Hepatocyte (in vitro differentiated cells): ENCODE measurements around the gene MEOX1. TPM values are rescaled to one million over a fixed set of nuclear protein-coding genes. Genes with fewer than 3 reads are reported as not detected.

Source experiments
- DNase-seq: peaks from one replicate; pipeline ENCODE4 v3.0.0-alpha.2; 2016; ENCODE audit warnings: low spot score
- H2AFZ ChIP-seq: fragments of 200-600 bp; sonication (generic); 2 replicates; pipeline ENCODE4 v1.6.0; 2016; ENCODE audit warnings: antibody characterized with exemption, mild to moderate bottlenecking
- H3K27ac ChIP-seq: fragments of 200-600 bp; sonication (generic); 2 replicates; pipeline ENCODE4 v1.5.1; 2016; ENCODE audit warnings: mild to moderate bottlenecking
- H3K27me3 ChIP-seq: fragments of 200-600 bp; sonication (generic); 2 replicates; pipeline ENCODE4 v1.6.1; 2016
- H3K36me3 ChIP-seq: fragments of 200-600 bp; sonication (generic); replicated peaks from 2 replicates; pipeline ENCODE4 v1.5.1; 2016; ENCODE audit warnings: low read depth; ENCODE audit not compliant: insufficient read depth
- H3K4me1 ChIP-seq: fragments of 200-600 bp; sonication (generic); 2 replicates; pipeline ENCODE4 v1.5.1; 2016; ENCODE audit warnings: mild to moderate bottlenecking, moderate library complexity; ENCODE audit not compliant: insufficient read depth
- H3K4me2 ChIP-seq: fragments of 200-600 bp; sonication (generic); 2 replicates; pipeline ENCODE4 v1.6.0; 2016
- H3K4me3 ChIP-seq: fragments of 200-600 bp; sonication (generic); 2 replicates; pipeline ENCODE4 v1.5.1; 2016; ENCODE audit warnings: mild to moderate bottlenecking
- H3K79me2 ChIP-seq: fragments of 200-600 bp; sonication (generic); 2 replicates; pipeline ENCODE4 v1.6.0; 2017; ENCODE audit warnings: mild to moderate bottlenecking
- H3K9me2 ChIP-seq: fragments of 200-600 bp; sonication (generic); replicated peaks from 2 replicates; pipeline ENCODE4 v1.6.0; 2017; ENCODE audit warnings: mild to moderate bottlenecking; ENCODE audit not compliant: insufficient read depth
- H3K9me3 ChIP-seq: fragments of 200-600 bp; sonication (generic); 2 replicates; pipeline ENCODE4 v1.5.1; 2016; ENCODE audit warnings: low read depth, mild to moderate bottlenecking
- H4K20me1 ChIP-seq: fragments of 200-600 bp; sonication (generic); 2 replicates; pipeline ENCODE4 v1.6.0; 2016; ENCODE audit warnings: mild to moderate bottlenecking; ENCODE audit not compliant: insufficient read depth, poor library complexity, severe bottlenecking
- EZH2 ChIP-seq: fragments of 200-600 bp; sonication (generic); IDR thresholded peaks from 2 replicates; pipeline ENCODE4 v1.6.1; 2016; ENCODE audit warnings: antibody characterized with exemption, mild to moderate bottlenecking, borderline replicate concordance
- EZH2phosphoT487 ChIP-seq: fragments of 200-600 bp; sonication (generic); IDR thresholded peaks from one replicate; pipeline ENCODE4 v1.6.1; 2018; ENCODE audit warnings: antibody characterized with exemption, mild to moderate bottlenecking, low read depth, moderate library complexity; ENCODE audit not compliant: unreplicated experiment, severe bottlenecking
- WGBS: methylation state at CpG from one replicate; pipeline ENCODE4 v1.1.6; 2016; ENCODE audit warnings: low lambda C conversion rate; ENCODE audit errors: missing lambda C conversion rate; 5-methylcytosine and 5-hydroxymethylcytosine counted together
- polyA plus RNA-seq: library from polyadenylated mRNA; unstranded; fragments of >200 nt; fragmentation: Nextera tagmentation; extraction: Ambion mirVana; gene quantifications from 2 replicates; pipeline ENCODE4 v1.2.1, GENCODE V29; 2016
- total RNA-seq: library from RNA; depleted of rRNA; stranded (reverse); fragments of >200 nt; gene quantifications from 2 replicates; pipeline ENCODE4 v1.2.3, GENCODE V29; 2014
- TF ChIP-seq, protein P1 (sequence below): fragments of 200-600 bp; sonication (generic); IDR thresholded peaks from 2 replicates; pipeline ENCODE4 v1.5.1; 2016; ENCODE audit warnings: antibody characterized with exemption, mild to moderate bottlenecking; ENCODE audit not compliant: poor library complexity

The MEOX1 gene
- total and polyA plus RNA-seq, 2 experiments from 2014 or later, result 0.33 to 0.90 TPM

DNA sequence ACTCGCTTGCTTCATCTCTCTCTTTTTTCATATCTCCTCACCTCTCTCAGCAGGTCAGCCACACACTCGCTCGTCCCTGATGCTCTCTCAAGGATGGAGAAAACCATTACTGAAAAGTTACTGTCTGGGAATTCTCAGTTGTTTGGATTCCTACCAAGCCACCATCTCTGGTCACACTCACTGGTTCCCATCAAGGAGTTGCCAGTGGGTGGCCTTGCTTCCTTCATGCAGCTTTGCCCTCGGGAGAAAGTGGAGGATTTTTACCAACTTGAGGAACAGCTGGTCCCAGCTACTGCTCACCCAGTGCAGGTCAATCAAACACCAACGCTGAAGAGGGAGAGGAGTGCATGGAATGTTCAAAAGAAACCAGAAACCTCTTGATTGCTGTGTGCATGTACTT lies 25.3 kb downstream of the MEOX1 start:
- 71% methylated on average over 5 of the region's 5 CpGs for WGBS
- Histone ChIP-seq H3K4me3 (no peak overlapping the region), H4K20me1 (no peaks in the 10 kb centered on the region), H3K4me2 (no peak overlapping the region), H3K36me3 (no peaks in the 10 kb centered on the region), H3K79me2 (no peaks in the 10 kb centered on the region), H3K27ac (no peak overlapping the region), H3K9me2 (no peaks in the 10 kb centered on the region), H3K27me3 (no peaks in the 10 kb centered on the region), H2AFZ (no peak overlapping the region), H3K4me1 (peaks cover 25% of the 10 kb centered on the region), H3K9me3 (no peaks in the 10 kb centered on the region)
- no peak for DNase-seq
- TF ChIP-seq EZH2, result no peak

DNA sequence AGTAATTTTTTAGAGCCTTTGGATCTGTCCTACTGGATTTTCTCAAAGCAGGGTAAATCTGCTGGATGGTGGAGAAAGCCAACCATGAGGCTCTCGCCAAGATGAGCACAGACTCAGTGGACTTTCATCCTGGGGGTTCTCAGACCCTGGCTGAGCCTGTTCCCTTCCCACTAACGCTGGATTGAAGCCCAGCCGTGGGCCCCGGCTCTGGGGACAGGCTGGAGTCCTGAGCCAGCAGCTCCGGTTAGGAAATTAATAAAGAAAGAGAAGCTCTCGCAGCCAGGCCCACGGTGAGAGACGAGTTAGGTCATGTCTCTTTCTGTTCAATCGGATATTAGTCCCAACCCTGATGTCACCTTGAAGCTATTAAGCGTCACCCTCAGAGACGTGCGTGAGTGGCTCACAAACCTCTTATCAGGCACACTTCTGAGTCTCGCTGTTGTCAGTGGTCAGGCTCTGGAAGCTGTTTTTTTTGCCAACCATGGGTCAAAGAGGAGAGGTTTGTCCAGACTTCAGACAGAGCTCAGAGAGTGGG lies 27.1 kb downstream of the MEOX1 start:
- no peak for DNase-seq
- 42% methylated on average over 13 of the region's 13 CpGs for WGBS
- Histone ChIP-seq H3K36me3 (no peaks in the 10 kb centered on the region), H3K79me2 (no peaks in the 10 kb centered on the region), H3K9me3 (no peaks in the 10 kb centered on the region), H3K4me2 (peak overlapping the region; percentile 63), H4K20me1 (no peaks in the 10 kb centered on the region), H3K27me3 (no peaks in the 10 kb centered on the region), H3K4me3 (no peak overlapping the region), H3K27ac (peak overlapping the region; percentile 81), H3K4me1 (peaks cover 25% of the 10 kb centered on the region), H2AFZ (no peak overlapping the region), H3K9me2 (no peaks in the 10 kb centered on the region)
- TF ChIP-seq EZH2 (no peak), EZH2phosphoT487 (no peak)
- TF ChIP-seq, protein P1, sequence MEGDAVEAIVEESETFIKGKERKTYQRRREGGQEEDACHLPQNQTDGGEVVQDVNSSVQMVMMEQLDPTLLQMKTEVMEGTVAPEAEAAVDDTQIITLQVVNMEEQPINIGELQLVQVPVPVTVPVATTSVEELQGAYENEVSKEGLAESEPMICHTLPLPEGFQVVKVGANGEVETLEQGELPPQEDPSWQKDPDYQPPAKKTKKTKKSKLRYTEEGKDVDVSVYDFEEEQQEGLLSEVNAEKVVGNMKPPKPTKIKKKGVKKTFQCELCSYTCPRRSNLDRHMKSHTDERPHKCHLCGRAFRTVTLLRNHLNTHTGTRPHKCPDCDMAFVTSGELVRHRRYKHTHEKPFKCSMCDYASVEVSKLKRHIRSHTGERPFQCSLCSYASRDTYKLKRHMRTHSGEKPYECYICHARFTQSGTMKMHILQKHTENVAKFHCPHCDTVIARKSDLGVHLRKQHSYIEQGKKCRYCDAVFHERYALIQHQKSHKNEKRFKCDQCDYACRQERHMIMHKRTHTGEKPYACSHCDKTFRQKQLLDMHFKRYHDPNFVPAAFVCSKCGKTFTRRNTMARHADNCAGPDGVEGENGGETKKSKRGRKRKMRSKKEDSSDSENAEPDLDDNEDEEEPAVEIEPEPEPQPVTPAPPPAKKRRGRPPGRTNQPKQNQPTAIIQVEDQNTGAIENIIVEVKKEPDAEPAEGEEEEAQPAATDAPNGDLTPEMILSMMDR, result no peak

DNA sequence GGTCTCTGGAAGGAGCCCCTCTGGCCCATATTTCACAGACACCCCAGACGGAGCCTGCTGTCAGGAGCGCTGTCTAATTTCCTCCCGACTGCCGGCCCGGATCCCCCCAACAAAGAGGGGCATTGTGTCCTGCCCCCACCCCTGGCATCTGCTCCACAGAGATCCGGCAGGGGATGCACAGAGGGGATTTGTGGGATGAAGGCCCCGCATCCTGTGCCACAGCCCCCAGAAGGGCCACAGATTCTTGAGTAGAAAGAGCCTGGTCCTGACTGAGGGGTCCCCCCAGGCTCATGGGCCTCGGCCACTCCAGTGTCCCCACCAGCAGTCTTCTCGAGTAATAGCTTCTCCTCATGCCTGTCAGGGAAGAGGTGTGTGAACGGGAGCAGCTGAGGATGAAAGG lies 29.5 kb downstream of the MEOX1 start:
- Histone ChIP-seq H3K36me3 (no peaks in the 10 kb centered on the region), H3K27ac (no peak overlapping the region), H3K9me3 (no peaks in the 10 kb centered on the region), H2AFZ (no peak overlapping the region), H3K9me2 (no peaks in the 10 kb centered on the region), H3K27me3 (no peaks in the 10 kb centered on the region), H3K4me2 (no peak overlapping the region), H3K4me3 (no peak overlapping the region), H4K20me1 (no peaks in the 10 kb centered on the region), H3K4me1 (peaks cover 38% of the 10 kb centered on the region), H3K79me2 (no peaks in the 10 kb centered on the region)
- no peak for DNase-seq
- 82% methylated on average over 10 of the region's 10 CpGs for WGBS
- no peak for TF ChIP-seq EZH2
- TF ChIP-seq, protein P1, result no peak
- TF ChIP-seq EZH2phosphoT487, result no peak

DNA sequence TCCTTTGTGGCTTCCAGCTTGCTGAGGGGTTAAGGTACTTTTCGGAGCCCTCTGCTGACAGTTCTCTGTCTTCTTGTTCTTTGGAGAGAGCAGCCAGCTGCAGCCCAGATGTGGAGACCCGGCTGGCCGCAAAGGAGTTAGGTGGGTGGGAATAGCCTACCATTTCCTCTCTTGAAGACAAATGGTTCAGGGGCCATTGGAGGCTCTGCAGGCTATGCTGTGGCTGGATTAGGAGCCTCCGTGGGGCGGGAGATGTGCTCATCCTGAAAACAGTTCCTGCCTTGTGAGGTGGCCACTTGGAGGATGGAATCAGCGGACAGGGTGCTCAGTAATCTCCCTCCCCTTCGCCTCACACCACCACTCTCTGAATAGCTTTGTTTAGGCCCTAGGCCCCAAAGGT lies 30.3 kb downstream of the MEOX1 start:
- H3K4me2 ChIP-seq, result no peak overlapping the region
- H3K9me3 ChIP-seq, result no peaks in the 10 kb centered on the region
- no peaks in the 10 kb centered on the region for H3K79me2 ChIP-seq
- H3K27me3 ChIP-seq, result no peaks in the 10 kb centered on the region
- H3K36me3 ChIP-seq, result no peaks in the 10 kb centered on the region
- H4K20me1 ChIP-seq, result no peaks in the 10 kb centered on the region
- no peak overlapping the region for H3K4me3 ChIP-seq
- 79% methylated on average over 7 of the region's 7 CpGs for WGBS
- DNase-seq, result no peak
- peaks cover 38% of the 10 kb centered on the region for H3K4me1 ChIP-seq
- no peaks in the 10 kb centered on the region for H3K9me2 ChIP-seq
- H3K27ac ChIP-seq, result no peak overlapping the region
- H2AFZ ChIP-seq, result no peak overlapping the region
- TF ChIP-seq, protein P1, result no peak
- no peak for TF ChIP-seq EZH2
- TF ChIP-seq EZH2phosphoT487, result no peak
